Neural progenitor cell (in vitro differentiated cells): ENCODE measurements around the gene THOC5. TPM values are rescaled to one million over a fixed set of nuclear protein-coding genes. Genes with fewer than 3 reads are reported as not detected.

Experiments
- DNase-seq: peaks from one replicate; pipeline ENCODE4 v3.0.0-alpha.2; 2016; ENCODE audit warnings: low spot score
- H2AFZ ChIP-seq: fragments of 200-600 bp; sonication (generic); replicated peaks from 2 replicates; pipeline ENCODE4 v1.6.1; 2016; ENCODE audit warnings: antibody characterized with exemption
- H3F3A ChIP-seq: fragments of 200-600 bp; sonication (generic); 2 replicates; pipeline ENCODE4 v1.6.1; 2016; ENCODE audit warnings: antibody characterized with exemption, low read depth
- H3K27ac ChIP-seq: fragments of 200-600 bp; sonication (generic); 2 replicates; pipeline ENCODE4 v1.5.1; 2016; ENCODE audit warnings: mild to moderate bottlenecking
- H3K27me3 ChIP-seq: fragments of 200-600 bp; sonication (generic); 2 replicates; pipeline ENCODE4 v1.6.1; 2016; ENCODE audit warnings: mild to moderate bottlenecking, moderate library complexity
- H3K36me3 ChIP-seq: fragments of 200-600 bp; sonication (generic); 2 replicates; pipeline ENCODE4 v1.5.1; 2016
- H3K4me1 ChIP-seq: fragments of 200-600 bp; sonication (generic); 2 replicates; pipeline ENCODE4 v1.6.1; 2016; ENCODE audit warnings: mixed run types
- H3K4me2 ChIP-seq: fragments of 200-600 bp; sonication (generic); 2 replicates; pipeline ENCODE4 v1.6.1; 2016
- H3K4me3 ChIP-seq: fragments of 200-600 bp; sonication (generic); 2 replicates; pipeline ENCODE4 v1.5.1; 2016
- H3K79me2 ChIP-seq: fragments of 200-600 bp; sonication (generic); 2 replicates; pipeline ENCODE4 v1.6.1; 2016; ENCODE audit warnings: low read depth
- H3K9ac ChIP-seq: fragments of 200-600 bp; sonication (generic); 2 replicates; pipeline ENCODE4 v1.6.1; 2016
- H3K9me3 ChIP-seq: fragments of 200-600 bp; sonication (generic); 2 replicates; pipeline ENCODE4 v1.5.1; 2016; ENCODE audit warnings: low read depth
- H4K20me1 ChIP-seq: fragments of 200-600 bp; sonication (generic); 2 replicates; pipeline ENCODE4 v1.6.1; 2016; ENCODE audit warnings: low read depth
- H3K27ac Mint-ChIP-seq: 3 replicates; pipeline ENCODE4 v1.8.0; 2021; ENCODE audit warnings: mixed read lengths
- H3K27me3 Mint-ChIP-seq: 2 replicates; pipeline ENCODE4 v1.8.0; 2022; ENCODE audit warnings: low read depth, mild to moderate bottlenecking, inconsistent platforms, moderate library complexity, mixed read lengths; ENCODE audit not compliant: insufficient read depth
- H3K36me3 Mint-ChIP-seq: 3 replicates; pipeline ENCODE4 v1.8.0; 2021; ENCODE audit warnings: mixed read lengths
- H3K4me1 Mint-ChIP-seq: 3 replicates; pipeline ENCODE4 v1.8.0; 2021; ENCODE audit warnings: mixed read lengths
- H3K4me3 Mint-ChIP-seq: 3 replicates; pipeline ENCODE4 v1.8.0; 2021; ENCODE audit warnings: mild to moderate bottlenecking, moderate library complexity, mixed read lengths
- H3K9me3 Mint-ChIP-seq: 3 replicates; pipeline ENCODE4 v1.8.0; 2020; ENCODE audit warnings: mixed read lengths
- CTCF ChIP-seq: fragments of 200-600 bp; sonication (generic); IDR thresholded peaks from 2 replicates; pipeline ENCODE4 v1.5.1; 2017; ENCODE audit warnings: antibody characterized with exemption, mild to moderate bottlenecking
- EZH2 ChIP-seq: fragments of 200-600 bp; sonication (generic); IDR thresholded peaks from 2 replicates; pipeline ENCODE4 v1.6.1; 2017; ENCODE audit warnings: antibody characterized with exemption, mild to moderate bottlenecking, moderate library complexity
- EZH2phosphoT487 ChIP-seq: fragments of 200-600 bp; sonication (generic); IDR thresholded peaks from 2 replicates; pipeline ENCODE4 v1.6.1; 2017; ENCODE audit warnings: antibody characterized with exemption
- total RNA-seq: library from RNA; depleted of rRNA; stranded (reverse); fragments of >200 nt; gene quantifications from 2 replicates; pipeline ENCODE4 v1.2.3, GENCODE V29; 2015; ENCODE audit warnings: low replicate concordance

Gene THOC5
- total RNA-seq, 1 donor from 2014 or later = 42.9 TPM

DNA sequence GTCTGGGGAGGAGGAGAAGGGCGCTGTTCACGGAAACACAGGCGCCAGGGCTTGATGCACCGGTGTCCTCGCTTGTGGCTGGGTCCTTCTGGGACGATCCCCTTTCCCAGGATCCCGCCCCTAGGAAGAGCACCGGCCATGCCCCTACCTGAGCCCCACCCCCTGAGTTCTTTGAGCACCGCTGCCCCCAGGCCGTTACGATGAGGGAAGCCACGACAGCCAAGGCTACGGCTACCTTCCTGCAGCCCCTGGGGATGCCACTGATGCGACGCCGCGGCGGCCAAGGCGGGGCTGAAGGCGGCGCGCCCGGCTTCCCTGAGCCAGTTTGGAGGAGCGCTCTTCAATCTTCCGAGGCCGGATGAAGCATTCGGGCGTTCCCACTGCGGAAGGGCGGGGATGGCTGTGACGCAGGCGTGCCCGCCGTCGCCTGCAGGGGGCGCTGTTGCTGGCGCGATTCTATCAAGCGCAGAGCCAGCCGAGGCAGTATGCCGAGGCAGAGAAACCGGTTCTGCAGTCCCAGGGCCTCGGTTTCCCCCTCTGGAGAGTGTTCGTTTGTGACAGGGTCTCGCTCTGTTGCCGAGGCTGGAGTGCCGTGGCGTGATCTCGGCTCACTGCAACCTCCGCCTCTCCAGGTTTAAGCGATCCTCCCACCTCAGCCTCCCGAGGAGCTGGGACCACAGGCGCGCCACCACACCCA lies 83.2 kb downstream of the THOC5 start:
- Histone ChIP-seq H3K79me2 (no peaks in the 10 kb centered on the region), H3K9me3 (no peaks in the 10 kb centered on the region), H3K27ac (no peak overlapping the region), H3F3A (peaks cover 9% of the 10 kb centered on the region), H3K36me3 (no peaks in the 10 kb centered on the region), H3K9ac (no peak overlapping the region), H3K4me3 (peak overlapping the region; percentile 78), H4K20me1 (peaks cover under 1% of the 10 kb centered on the region), H3K4me2 (peak overlapping the region; percentile 98), H3K27me3 (peaks cover 53% of the 10 kb centered on the region), H3K4me1 (peaks cover 4% of the 10 kb centered on the region), H2AFZ (peak overlapping the region; percentile 93)
- peak; percentile 94 for DNase-seq
- Mint-ChIP-seq H3K27me3 (peaks cover 12% of the 10 kb centered on the region), H3K36me3 (no peaks in the 10 kb centered on the region), H3K4me1 (peaks cover 3% of the 10 kb centered on the region), H3K4me3 (peak overlapping the region; percentile 81), H3K9me3 (no peaks in the 10 kb centered on the region), H3K27ac (no peak overlapping the region)
- TF ChIP-seq EZH2phosphoT487 (no peak), CTCF (peak; percentile 99), EZH2 (peak; percentile 37)

- peak overlapping the region; percentile 78 for H3K4me3 ChIP-seq
- peak; percentile 52 for DNase-seq
Observed at GRCh38 chr22:29469755-29470154, 83.8 kb downstream of the THOC5 start.

GRCh38 chr22:29464581-29464980 lies 89.0 kb downstream of the THOC5 start:
- H3K4me1 Mint-ChIP-seq = peaks cover 2% of the 10 kb centered on the region
- Histone ChIP-seq H3K4me1 (peaks cover 7% of the 10 kb centered on the region), H3K79me2 (no peaks in the 10 kb centered on the region), H3K36me3 (no peaks in the 10 kb centered on the region), H3K4me3 (no peak overlapping the region), H3F3A (peaks cover 10% of the 10 kb centered on the region), H4K20me1 (no peaks in the 10 kb centered on the region), H3K4me2 (no peak overlapping the region), H3K9me3 (no peaks in the 10 kb centered on the region), H3K27ac (no peak overlapping the region), H2AFZ (no peak overlapping the region), H3K9ac (no peak overlapping the region), H3K27me3 (peaks cover 19% of the 10 kb centered on the region)
- H3K4me3 Mint-ChIP-seq = no peak overlapping the region
- DNase-seq = no peak
- no peak overlapping the region for H3K27ac Mint-ChIP-seq
- H3K36me3 Mint-ChIP-seq = no peaks in the 10 kb centered on the region
- no peaks in the 10 kb centered on the region for H3K9me3 Mint-ChIP-seq
- peaks cover 11% of the 10 kb centered on the region for H3K27me3 Mint-ChIP-seq
- no peak for TF ChIP-seq EZH2phosphoT487
- no peak for TF ChIP-seq EZH2
- no peak for TF ChIP-seq CTCF

More at GRCh38 chr22:29469755-29470154, 83.8 kb downstream of the THOC5 start:
- Histone ChIP-seq H3K4me1 (peaks cover 4% of the 10 kb centered on the region), H2AFZ (peak overlapping the region; percentile 93), H3K9ac (no peak overlapping the region), H3F3A (peaks cover 9% of the 10 kb centered on the region), H3K27me3 (peaks cover 53% of the 10 kb centered on the region), H3K4me2 (peak overlapping the region; percentile 98), H3K27ac (no peak overlapping the region), H3K36me3 (no peaks in the 10 kb centered on the region), H3K79me2 (no peaks in the 10 kb centered on the region), H3K9me3 (no peaks in the 10 kb centered on the region), H4K20me1 (no peaks in the 10 kb centered on the region)
- no peaks in the 10 kb centered on the region for H3K9me3 Mint-ChIP-seq
- H3K27me3 Mint-ChIP-seq = peaks cover 11% of the 10 kb centered on the region
- peak overlapping the region; percentile 81 for H3K4me3 Mint-ChIP-seq
- no peak overlapping the region for H3K27ac Mint-ChIP-seq
- no peaks in the 10 kb centered on the region for H3K36me3 Mint-ChIP-seq
- H3K4me1 Mint-ChIP-seq = peaks cover 3% of the 10 kb centered on the region
- no peak for TF ChIP-seq CTCF
- no peak for TF ChIP-seq EZH2phosphoT487
- TF ChIP-seq EZH2 = peak; percentile 6
